ENCODE results near the gene C4orf46. TPM values are rescaled to one million over a fixed set of nuclear protein-coding genes. Genes with fewer than 3 reads are reported as not detected.
A peak's percentile ranks its signal among the peaks of the same experiment; 100 is the strongest.
"Not testable (repeated sequence)": the region's sequence is repeated elsewhere in the genome, so short reads cannot be mapped to it uniquely, and the experiment has no call there.

Gene C4orf46
- total RNA-seq: 10 to 100 TPM; 15.5 to 18.1 TPM

GRCh38 chr4:158671665-158671914 lies at the start of gene C4orf46:
Gene C4orf46 (minus strand): TSS chr4:158671887. CDS start chr4:158671801, 86 bp downstream.
- Mint-ChIP-seq H3K36me3 (ENCODE audit: low read depth) (peaks cover 11% of the 10 kb centered on the region), H3K27me3 (no peaks in the 10 kb centered on the region), H3K4me1 (peaks cover 38% of the 10 kb centered on the region), H3K4me3 (peak within 1 kb of the TSS; percentile 95), H3K27ac (peak within 1 kb of the TSS; percentile 90), H3K9me3 (no peaks in the 10 kb centered on the region)
- POLR2A ChIA-PET: interaction anchor here (0.6 kb wide), 1 partner anchor 53 kb away, joined by 3 read pairs; no protein-coding TSS in a partner anchor
- no peak for DNase-seq
- CTCF ChIA-PET: no interaction called here

GRCh38 chr4:158715802-158716201 lies 44.1 kb upstream of the C4orf46 start:
- Mint-ChIP-seq H3K36me3 (ENCODE audit: low read depth) (peaks cover 71% of the 10 kb centered on the region), H3K27ac (no peak overlapping the region), H3K9me3 (no peaks in the 10 kb centered on the region), H3K4me1 (peaks cover 20% of the 10 kb centered on the region), H3K27me3 (no peaks in the 10 kb centered on the region), H3K4me3 (no peak overlapping the region)
- DNase-seq: no peak
- CTCF ChIA-PET: interaction anchor here (1.0 kb wide), 1 partner anchor 25 kb away, joined by 3 read pairs; no protein-coding TSS in a partner anchor
- POLR2A ChIA-PET: interaction anchor here (0.6 kb wide), 2 partner anchors 303 to 701 kb away, joined by 4 to 8 read pairs; no protein-coding TSS in a partner anchor

GRCh38 chr4:158714937-158715336 lies 43.2 kb upstream of the C4orf46 start:
- DNase-seq: no peak
- Mint-ChIP-seq H3K36me3 (ENCODE audit: low read depth) (peaks cover 74% of the 10 kb centered on the region), H3K27me3 (no peaks in the 10 kb centered on the region), H3K4me1 (peaks cover 18% of the 10 kb centered on the region), H3K9me3 (no peaks in the 10 kb centered on the region), H3K4me3 (no peak overlapping the region), H3K27ac (no peak overlapping the region)
- ChIA-PET CTCF (interaction anchor here (1.0 kb wide), 1 partner anchor 16 kb away, joined by 3 read pairs; no protein-coding TSS in a partner anchor), POLR2A (no interaction called here)

- POLR2A ChIA-PET, H3K4me3 Mint-ChIP-seq, H3K4me1 Mint-ChIP-seq, DNase-seq, H3K27ac Mint-ChIP-seq, H3K9me3 Mint-ChIP-seq, H3K27me3 Mint-ChIP-seq: not testable (repeated sequence)
- peaks cover 70% of the 10 kb centered on the region for H3K36me3 Mint-ChIP-seq (ENCODE audit: low read depth)
- CTCF ChIA-PET: interaction anchor here (1.4 kb wide), 1 partner anchor 8 kb away, joined by 3 read pairs; no protein-coding TSS in a partner anchor
Measured at GRCh38 chr4:158712622-158713021, 40.9 kb upstream of the C4orf46 start.

- no peaks in the 10 kb centered on the region for H3K4me1 Mint-ChIP-seq
- no peaks in the 10 kb centered on the region for H3K9me3 Mint-ChIP-seq
- no peak for DNase-seq
- no peak overlapping the region for H3K27ac Mint-ChIP-seq
- POLR2A ChIA-PET: no interaction called here
- CTCF ChIA-PET: interaction anchor here (0.5 to 0.9 kb wide), 2 partner anchors 17 to 129 kb away, joined by 3 read pairs; no protein-coding TSS in a partner anchor
- H3K27me3 Mint-ChIP-seq: no peaks in the 10 kb centered on the region
- H3K36me3 Mint-ChIP-seq (ENCODE audit: low read depth): peaks cover 69% of the 10 kb centered on the region
- no peak overlapping the region for H3K4me3 Mint-ChIP-seq
Measured at GRCh38 chr4:158710814-158711213, 39.1 kb upstream of the C4orf46 start.

GRCh38 chr4:158704274-158704673 lies 32.6 kb upstream of the C4orf46 start:
- no peak overlapping the region for H3K27ac Mint-ChIP-seq
- H3K9me3 Mint-ChIP-seq: no peaks in the 10 kb centered on the region
- DNase-seq: no peak
- CTCF ChIA-PET: no interaction called here
- no peak overlapping the region for H3K4me3 Mint-ChIP-seq
- H3K27me3 Mint-ChIP-seq: no peaks in the 10 kb centered on the region
- peaks cover 28% of the 10 kb centered on the region for H3K36me3 Mint-ChIP-seq (ENCODE audit: low read depth)
- no peaks in the 10 kb centered on the region for H3K4me1 Mint-ChIP-seq
- POLR2A ChIA-PET: no interaction called here

GRCh38 chr4:158688813-158689212 lies 17.1 kb upstream of the C4orf46 start:
- H3K4me3 Mint-ChIP-seq: no peak overlapping the region
- H3K4me1 Mint-ChIP-seq: no peaks in the 10 kb centered on the region
- H3K36me3 Mint-ChIP-seq (ENCODE audit: low read depth): peaks cover 6% of the 10 kb centered on the region
- no peaks in the 10 kb centered on the region for H3K9me3 Mint-ChIP-seq
- no peak overlapping the region for H3K27ac Mint-ChIP-seq
- ChIA-PET POLR2A (no interaction called here), CTCF (no interaction called here)
- no peaks in the 10 kb centered on the region for H3K27me3 Mint-ChIP-seq
- no peak for DNase-seq

- POLR2A ChIA-PET: no interaction called here
Measured at GRCh38 chr4:158682066-158682465, 10.4 kb upstream of the C4orf46 start.

GRCh38 chr4:158681629-158682028 lies 9.9 kb upstream of the C4orf46 start:
- Mint-ChIP-seq H3K27ac (no peak overlapping the region), H3K4me3 (no peak overlapping the region), H3K36me3 (ENCODE audit: low read depth) (no peaks in the 10 kb centered on the region), H3K9me3 (no peaks in the 10 kb centered on the region), H3K27me3 (no peaks in the 10 kb centered on the region), H3K4me1 (no peaks in the 10 kb centered on the region)
- ChIA-PET POLR2A (no interaction called here), CTCF (no interaction called here)
- DNase-seq: no peak

More at GRCh38 chr4:158682066-158682465, 10.4 kb upstream of the C4orf46 start:
- Mint-ChIP-seq H3K27ac (no peak overlapping the region), H3K4me1 (no peaks in the 10 kb centered on the region), H3K4me3 (no peak overlapping the region), H3K9me3 (no peaks in the 10 kb centered on the region), H3K36me3 (ENCODE audit: low read depth) (no peaks in the 10 kb centered on the region), H3K27me3 (no peaks in the 10 kb centered on the region)
- no peak for DNase-seq
- CTCF ChIA-PET: no interaction called here

- no peak overlapping the region for H3K27ac Mint-ChIP-seq
- no peak overlapping the region for H3K4me3 Mint-ChIP-seq
- peaks cover 7% of the 10 kb centered on the region for H3K4me1 Mint-ChIP-seq
- no peaks in the 10 kb centered on the region for H3K27me3 Mint-ChIP-seq
- no peaks in the 10 kb centered on the region for H3K36me3 Mint-ChIP-seq (ENCODE audit: low read depth)
- POLR2A ChIA-PET: no interaction called here
- H3K9me3 Mint-ChIP-seq: no peaks in the 10 kb centered on the region
- CTCF ChIA-PET: no interaction called here
- no peak for DNase-seq
Measured at GRCh38 chr4:158678767-158679166, 7.1 kb upstream of the C4orf46 start.

- Mint-ChIP-seq H3K4me1 (peaks cover 19% of the 10 kb centered on the region), H3K36me3 (ENCODE audit: low read depth) (no peaks in the 10 kb centered on the region), H3K27ac (no peak overlapping the region), H3K9me3 (no peaks in the 10 kb centered on the region), H3K27me3 (no peaks in the 10 kb centered on the region), H3K4me3 (no peak overlapping the region)
- ChIA-PET POLR2A (no interaction called here), CTCF (no interaction called here)
- DNase-seq: no peak
Measured at GRCh38 chr4:158676076-158676475, 4.4 kb upstream of the C4orf46 start.

- CTCF ChIA-PET: no interaction called here
- no peak overlapping the region for H3K4me3 Mint-ChIP-seq
- POLR2A ChIA-PET: no interaction called here
- no peaks in the 10 kb centered on the region for H3K9me3 Mint-ChIP-seq
- H3K4me1 Mint-ChIP-seq: peaks cover 35% of the 10 kb centered on the region
- no peaks in the 10 kb centered on the region for H3K27me3 Mint-ChIP-seq
- DNase-seq: no peak
- H3K27ac Mint-ChIP-seq: no peak overlapping the region
- H3K36me3 Mint-ChIP-seq (ENCODE audit: low read depth): peaks cover 9% of the 10 kb centered on the region
Measured at GRCh38 chr4:158673633-158674032, 1.9 kb upstream of the C4orf46 start.

- no peaks in the 10 kb centered on the region for H3K9me3 Mint-ChIP-seq
- peak; percentile 98 for DNase-seq
- H3K27ac Mint-ChIP-seq: peak within 1 kb of the TSS; percentile 90
- ChIA-PET CTCF (interaction anchor here (1.0 to 1.1 kb wide), 2 partner anchors 52 to 525 kb away, joined by 3 read pairs; no protein-coding TSS in a partner anchor), POLR2A (no interaction called here)
- H3K4me1 Mint-ChIP-seq: peaks cover 38% of the 10 kb centered on the region
- H3K27me3 Mint-ChIP-seq: no peaks in the 10 kb centered on the region
- H3K36me3 Mint-ChIP-seq (ENCODE audit: low read depth): peaks cover 11% of the 10 kb centered on the region
- H3K4me3 Mint-ChIP-seq: peak within 1 kb of the TSS; percentile 95
Measured at GRCh38 chr4:158671915-158672806, 474 bp upstream of the C4orf46 start, which contains the start of gene ETFDH. Gene ETFDH (plus strand): TSS chr4:158672296. CDS start chr4:158672457, 161 bp downstream.
